IPS-20b (cell line): ENCODE results near the gene SRRM4.
A peak's percentile ranks its signal among the peaks of the same experiment; 100 is the strongest.
"Not testable (repeated sequence)": the region's sequence is repeated elsewhere in the genome, so short reads cannot be mapped to it uniquely, and the experiment has no call there.

Experiments
- H3K27ac ChIP-seq: one replicate; pipeline ENCODE4 v1.5.1; 2013; ENCODE audit warnings: low read length
- H3K27me3 ChIP-seq: 2 replicates; pipeline ENCODE4 v1.6.1; 2013; ENCODE audit warnings: mild to moderate bottlenecking, low read length, inconsistent platforms; ENCODE audit not compliant: insufficient read depth
- H3K36me3 ChIP-seq: 2 replicates; pipeline ENCODE4 v1.6.1; 2013; ENCODE audit warnings: low read depth, mild to moderate bottlenecking, inconsistent platforms, low read length, moderate library complexity; ENCODE audit not compliant: insufficient read depth
- H3K4me1 ChIP-seq: 2 replicates; pipeline ENCODE4 v1.6.1; 2013; ENCODE audit warnings: mild to moderate bottlenecking, control low read depth, inconsistent platforms, low read length, moderate library complexity; ENCODE audit not compliant: insufficient read depth
- H3K4me3 ChIP-seq: 2 replicates; pipeline ENCODE4 v1.5.1; 2013; ENCODE audit warnings: mild to moderate bottlenecking, low read length, inconsistent platforms
- H3K9ac ChIP-seq: 2 replicates; pipeline ENCODE4 v1.6.1; 2013; ENCODE audit warnings: low read depth, mild to moderate bottlenecking, inconsistent platforms, low read length, moderate library complexity
- H3K9me3 ChIP-seq: 2 replicates; pipeline ENCODE4 v1.6.1; 2013; ENCODE audit warnings: mild to moderate bottlenecking, low read depth, low read length, inconsistent platforms; ENCODE audit not compliant: insufficient read depth

SRRM4 gene

GRCh38 chr12:118982302-118982701 lies 961 bp downstream of the SRRM4 start:
- Histone ChIP-seq H3K36me3 (no peaks in the 10 kb centered on the region), H3K27ac (no peak overlapping the region), H3K9me3 (no peaks in the 10 kb centered on the region), H3K4me3 (peak overlapping the region; percentile 77), H3K9ac (peak overlapping the region; percentile 42; the same call in 1 of the 2 replicates), H3K27me3 (peaks cover 54% of the 10 kb centered on the region), H3K4me1 (peaks cover 4% of the 10 kb centered on the region; the same call in 1 of the 2 replicates)

- no peak overlapping the region for H3K27ac ChIP-seq
- H3K4me1 ChIP-seq, result peaks cover 4% of the 10 kb centered on the region; the same call in 1 of the 2 replicates
- H3K4me3 ChIP-seq, result peak overlapping the region; percentile 77; the same call in 1 of the 2 replicates
- H3K9me3 ChIP-seq, result no peaks in the 10 kb centered on the region
- H3K27me3 ChIP-seq, result peaks cover 50% of the 10 kb centered on the region
- no peak overlapping the region for H3K9ac ChIP-seq
- H3K36me3 ChIP-seq, result no peaks in the 10 kb centered on the region
Measured at GRCh38 chr12:118982984-118983761, 1.8 kb downstream of the SRRM4 start.

DNA sequence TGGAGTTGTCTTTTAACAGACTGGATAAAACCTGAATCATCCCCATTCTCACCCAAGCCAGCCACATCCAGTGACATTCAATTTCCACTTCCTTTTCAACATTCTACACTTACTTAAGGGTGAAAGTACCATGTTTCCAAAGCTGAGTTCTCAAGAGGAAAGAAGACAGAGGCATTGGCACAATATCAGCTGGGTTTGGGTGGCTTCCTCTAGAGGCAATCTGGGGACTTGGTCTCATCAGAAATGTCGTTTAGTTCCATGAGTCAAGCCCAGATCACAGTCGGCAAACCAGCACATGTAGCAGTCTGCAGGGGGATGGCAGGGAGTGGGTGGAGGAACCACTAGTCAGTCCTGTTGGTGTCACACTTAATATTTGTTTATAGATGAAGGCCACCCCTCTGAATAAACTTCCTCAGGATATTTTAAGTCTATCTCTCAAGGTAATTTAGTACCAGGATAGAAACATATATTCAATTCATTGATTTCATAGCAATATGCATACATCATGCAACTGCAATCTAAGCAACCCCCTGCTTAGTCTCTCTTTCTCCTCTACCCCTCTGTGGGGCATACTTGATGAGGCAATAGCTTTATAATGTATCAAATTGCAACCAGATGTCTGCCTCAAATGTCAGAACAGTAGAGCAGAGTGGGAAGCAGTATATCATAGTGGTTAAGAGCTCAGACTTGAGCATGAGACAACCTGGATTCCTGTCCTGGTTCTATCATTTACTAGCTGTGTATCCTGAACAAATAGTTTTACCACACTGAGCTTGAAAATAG lies 3.0 kb downstream of the SRRM4 start:
- Histone ChIP-seq H3K27ac (no peak overlapping the region), H3K27me3 (peaks cover 50% of the 10 kb centered on the region), H3K9ac (no peak overlapping the region), H3K4me1 (peaks cover 4% of the 10 kb centered on the region; the same call in 1 of the 2 replicates), H3K4me3 (no peak overlapping the region), H3K9me3 (no peaks in the 10 kb centered on the region), H3K36me3 (no peaks in the 10 kb centered on the region)

GRCh38 chr12:118986050-118986449 lies 4.7 kb downstream of the SRRM4 start:
- peaks cover 4% of the 10 kb centered on the region; the same call in 1 of the 2 replicates for H3K4me1 ChIP-seq
- H3K36me3 ChIP-seq, result no peaks in the 10 kb centered on the region
- no peak overlapping the region for H3K9ac ChIP-seq
- no peak overlapping the region for H3K27ac ChIP-seq
- no peaks in the 10 kb centered on the region for H3K9me3 ChIP-seq
- no peak overlapping the region for H3K4me3 ChIP-seq
- peaks cover 50% of the 10 kb centered on the region for H3K27me3 ChIP-seq

GRCh38 chr12:118999107-118999506 lies 17.8 kb downstream of the SRRM4 start:
- Histone ChIP-seq H3K4me3 (no peak overlapping the region), H3K27me3 (no peaks in the 10 kb centered on the region), H3K9ac (no peak overlapping the region), H3K27ac (no peak overlapping the region), H3K36me3 (no peaks in the 10 kb centered on the region), H3K4me1 (peaks cover 8% of the 10 kb centered on the region; the same call in 1 of the 2 replicates), H3K9me3 (no peaks in the 10 kb centered on the region)

DNA sequence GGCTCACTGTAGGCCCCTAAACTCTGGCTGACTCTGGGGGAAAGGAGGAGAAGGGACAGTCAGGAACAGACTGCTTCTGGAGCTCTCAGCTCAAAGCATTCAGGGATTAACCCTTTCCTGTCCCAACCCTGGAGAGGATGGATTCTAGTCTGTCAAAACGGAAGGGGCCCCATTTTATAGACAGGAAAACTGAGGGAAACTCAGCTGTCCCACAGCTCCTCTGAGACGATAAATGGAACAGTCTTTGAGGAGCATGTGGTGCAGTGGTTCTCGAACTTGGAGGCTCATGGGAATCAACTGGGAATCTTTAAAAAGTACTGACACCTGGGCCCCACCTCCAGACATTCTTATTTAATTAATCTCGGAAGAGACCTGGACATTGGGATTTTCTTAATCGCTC lies 23.7 kb downstream of the SRRM4 start:
- peaks cover 38% of the 10 kb centered on the region; the same call in 1 of the 2 replicates for H3K4me1 ChIP-seq
- H3K36me3 ChIP-seq, result no peaks in the 10 kb centered on the region
- peaks cover 10% of the 10 kb centered on the region for H3K27me3 ChIP-seq
- H3K9ac ChIP-seq, result peak overlapping the region; percentile 66; the same call in 1 of the 2 replicates
- H3K27ac ChIP-seq, result no peak overlapping the region
- H3K9me3 ChIP-seq, result no peaks in the 10 kb centered on the region
- H3K4me3 ChIP-seq, result peak overlapping the region; percentile 17; the same call in 1 of the 2 replicates

DNA sequence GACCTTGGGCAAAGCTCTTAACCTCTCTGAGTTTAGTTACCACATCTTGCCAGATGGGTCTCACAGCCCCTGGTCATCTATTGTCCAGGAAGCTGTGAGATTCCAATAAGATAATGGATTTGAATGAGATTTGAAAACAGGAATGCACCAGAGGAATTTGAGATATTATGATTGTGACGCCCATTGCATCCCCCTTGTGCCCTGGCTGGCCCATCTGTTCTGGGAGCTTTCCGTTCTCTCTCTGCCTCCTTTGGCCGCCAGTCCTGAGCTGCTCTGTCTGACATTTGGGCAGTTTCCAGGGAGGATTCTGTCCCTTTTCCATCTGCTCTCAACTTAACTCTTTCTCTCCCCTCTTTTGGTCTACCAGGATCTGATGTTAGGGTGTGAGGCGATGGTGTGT lies 24.6 kb downstream of the SRRM4 start:
- Histone ChIP-seq H3K27ac (no peak overlapping the region), H3K9ac (no peak overlapping the region), H3K36me3 (no peaks in the 10 kb centered on the region), H3K4me3 (no peak overlapping the region), H3K4me1 (peaks cover 38% of the 10 kb centered on the region; the same call in 1 of the 2 replicates), H3K27me3 (peaks cover 10% of the 10 kb centered on the region), H3K9me3 (no peaks in the 10 kb centered on the region)

- H3K27ac ChIP-seq, result no peak overlapping the region
- no peaks in the 10 kb centered on the region for H3K36me3 ChIP-seq
- H3K4me1 ChIP-seq, result peaks cover 42% of the 10 kb centered on the region
- H3K9me3 ChIP-seq, result no peaks in the 10 kb centered on the region
- H3K27me3 ChIP-seq, result peaks cover 10% of the 10 kb centered on the region
- H3K9ac ChIP-seq, result no peak overlapping the region
- H3K4me3 ChIP-seq, result no peak overlapping the region
Measured at GRCh38 chr12:119006746-119007145, 25.4 kb downstream of the SRRM4 start.

DNA sequence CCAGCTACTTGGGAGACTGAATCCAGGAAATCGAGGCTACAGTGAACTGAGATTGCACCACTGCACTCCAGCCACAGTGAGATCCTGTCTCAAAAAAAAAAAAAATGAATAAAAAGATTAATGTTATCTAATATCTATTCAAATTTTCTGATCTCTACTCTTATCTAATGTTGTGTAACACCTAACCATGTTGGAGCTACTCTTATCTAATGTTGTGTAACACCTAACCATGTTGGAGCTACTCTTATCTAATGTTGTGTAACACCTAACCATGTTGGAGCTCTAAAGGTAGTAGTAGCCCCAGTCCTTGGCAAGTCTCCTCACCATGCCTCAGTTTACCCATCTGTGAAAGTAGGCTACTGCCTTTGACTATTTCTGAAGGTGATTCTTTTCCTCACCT lies 26.9 kb downstream of the SRRM4 start:
- H3K4me1 ChIP-seq, result peaks cover 51% of the 10 kb centered on the region
- H3K4me3 ChIP-seq, result peak overlapping the region; percentile 67; the same call in 1 of the 2 replicates
- H3K9ac ChIP-seq, H3K36me3 ChIP-seq, H3K9me3 ChIP-seq, H3K27me3 ChIP-seq, H3K27ac ChIP-seq: not testable (repeated sequence)

DNA sequence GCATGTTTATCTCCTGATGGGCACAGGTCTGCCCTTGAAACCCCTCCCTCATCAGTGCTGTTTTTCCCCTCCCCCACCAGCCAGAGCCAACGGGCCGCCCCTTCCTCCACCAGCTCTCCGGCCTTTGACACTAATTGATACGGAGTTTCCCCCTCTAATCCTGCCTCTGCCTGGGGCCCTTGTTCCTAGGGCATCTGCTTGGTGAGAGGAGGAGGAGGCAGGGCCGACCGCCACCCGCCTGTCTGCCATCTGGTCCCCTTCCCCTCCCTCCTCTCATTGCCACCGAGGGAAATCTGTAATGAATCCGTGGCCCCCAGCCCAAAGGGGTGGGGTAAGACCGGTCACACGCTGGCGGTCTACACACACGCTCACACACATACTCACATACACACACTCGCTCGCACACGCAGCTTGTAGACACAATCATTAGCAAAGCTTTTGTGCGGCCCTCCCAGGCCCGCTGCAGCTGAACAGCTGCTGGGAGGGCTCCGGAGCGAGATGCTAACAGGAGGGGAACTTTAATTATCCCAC lies 27.4 kb downstream of the SRRM4 start:
- Histone ChIP-seq H3K9ac (peak overlapping the region; percentile 59; the same call in 1 of the 2 replicates), H3K4me1 (peaks cover 47% of the 10 kb centered on the region), H3K36me3 (no peaks in the 10 kb centered on the region), H3K27me3 (peaks cover 10% of the 10 kb centered on the region), H3K27ac (no peak overlapping the region), H3K4me3 (peak overlapping the region; percentile 67), H3K9me3 (no peaks in the 10 kb centered on the region)

- Histone ChIP-seq H3K36me3 (no peaks in the 10 kb centered on the region), H3K9me3 (no peaks in the 10 kb centered on the region), H3K4me1 (peaks cover 28% of the 10 kb centered on the region)
Measured at GRCh38 chr12:119011231-119011630, 29.9 kb downstream of the SRRM4 start.

More at GRCh38 chr12:119011231-119011630, 29.9 kb downstream of the SRRM4 start:
- Histone ChIP-seq H3K4me3 (no peak overlapping the region), H3K9ac (no peak overlapping the region), H3K27me3 (peaks cover 10% of the 10 kb centered on the region), H3K27ac (no peak overlapping the region)
